ENCODE results near the gene FGF22.
"Not testable (repeated sequence)": the region's sequence is repeated elsewhere in the genome, so short reads cannot be mapped to it uniquely, and the experiment has no call there.

FGF22 gene

GRCh38 chr19:660793-661426 is 21.2 kb downstream of the FGF22 start:
- no peak for DNase-seq (ENCODE audit: low spot score)

GRCh38 chr19:661427-662196 is 21.9 kb downstream of the FGF22 start:
- DNase-seq (ENCODE audit: low spot score): no peak

GRCh38 chr19:662207-662961 is 22.7 kb downstream of the FGF22 start:
- DNase-seq (ENCODE audit: low spot score): no peak

- DNase-seq (ENCODE audit: low spot score): peak; percentile 98
These were observed 23.4 kb downstream of the FGF22 start, which contains the start of gene RNF126 for GRCh38 chr19:662962-663681. Gene RNF126, minus strand, starts transcription at chr19:663214. Its CDS starts 93 bp downstream, at chr19:663121.

GRCh38 chr19:663682-664117 is 24.0 kb downstream of the FGF22 start:
- DNase-seq (ENCODE audit: low spot score): no peak

GRCh38 chr19:664913-665443 is 25.3 kb downstream of the FGF22 start:
- DNase-seq (ENCODE audit: low spot score): peak; percentile 92

- not testable (repeated sequence) for DNase-seq (ENCODE audit: low spot score)
These were observed 27.4 kb downstream of the FGF22 start for GRCh38 chr19:666985-667573.

- DNase-seq (ENCODE audit: low spot score): not testable (repeated sequence)
These were observed 29.2 kb downstream of the FGF22 start for GRCh38 chr19:668675-669434.

GRCh38 chr19:670609-671075 is 31.0 kb downstream of the FGF22 start:
- no peak for DNase-seq (ENCODE audit: low spot score)

- DNase-seq (ENCODE audit: low spot score): peak; percentile 66
These were observed 34.8 kb downstream of the FGF22 start for GRCh38 chr19:674282-675151.

GRCh38 chr19:676007-676338 is 36.3 kb downstream of the FGF22 start:
- no peak for DNase-seq (ENCODE audit: low spot score)

GRCh38 chr19:676339-677105 is 36.8 kb downstream of the FGF22 start, which contains the start of gene FSTL3:
Gene FSTL3, plus strand, starts transcription at chr19:676392. Its CDS starts 32 bp downstream, at chr19:676424.
- DNase-seq (ENCODE audit: low spot score): no peak

- no peak for DNase-seq (ENCODE audit: low spot score)
These were observed 37.5 kb downstream of the FGF22 start for GRCh38 chr19:677201-677600.

- DNase-seq (ENCODE audit: low spot score): no peak
These were observed 38.1 kb downstream of the FGF22 start for GRCh38 chr19:677601-678436.

GRCh38 chr19:678791-679388 is 39.2 kb downstream of the FGF22 start:
- no peak for DNase-seq (ENCODE audit: low spot score)

- peak; percentile 87 for DNase-seq (ENCODE audit: low spot score)
These were observed 40.0 kb downstream of the FGF22 start for GRCh38 chr19:679418-680286.
